ENCODE results near the gene ZNF219.

ZNF219 gene

DNA sequence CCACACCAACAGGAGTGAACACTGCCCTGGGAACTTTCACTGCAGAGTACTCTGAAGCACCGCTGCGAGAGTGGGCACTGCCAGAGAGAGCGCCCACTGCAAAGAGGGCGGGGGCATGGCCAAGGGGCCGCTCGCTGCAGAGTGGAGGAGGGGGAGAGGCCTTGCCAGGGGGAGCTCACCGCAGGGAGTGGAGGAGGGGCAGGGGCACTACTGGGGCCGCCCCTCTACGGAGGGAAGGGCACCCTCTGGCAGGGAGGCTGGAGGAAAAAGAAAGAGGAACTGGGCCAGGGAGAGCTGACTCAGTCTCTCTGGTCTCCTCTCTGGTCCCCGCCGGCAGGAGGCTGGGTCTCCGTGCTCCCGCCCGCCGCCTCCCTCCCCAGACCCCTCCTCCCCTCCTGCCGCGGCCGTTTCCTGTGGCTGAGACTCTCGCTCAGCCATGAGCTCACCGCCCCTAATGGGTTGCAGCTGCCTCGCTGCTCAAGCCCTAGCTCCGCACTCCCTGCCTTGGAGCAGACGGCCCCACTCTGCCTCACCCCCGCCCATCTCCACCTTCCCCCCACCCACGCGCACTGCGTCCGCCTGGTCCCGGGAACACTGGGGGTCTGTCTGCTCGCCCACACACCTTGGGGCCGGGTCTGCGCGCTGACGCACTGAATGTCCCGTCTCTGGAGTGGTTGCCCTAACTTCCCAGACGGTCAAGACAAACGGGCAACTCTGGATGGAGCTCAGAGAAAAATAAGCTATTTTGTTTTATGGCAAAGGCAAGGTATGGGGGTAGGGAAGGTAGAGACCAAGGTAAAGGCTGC, 27.0 kb downstream of the ZNF219 start:
- H3K79me2 ChIP-seq (ENCODE audit: control insufficient read depth, insufficient read depth, low read length, poor library complexity) = peaks cover 10% of the 10 kb centered on the region
- peak overlapping the region; percentile 87 for H3K9ac ChIP-seq (ENCODE audit: low read length)
- H3K18ac ChIP-seq (ENCODE audit: low read length) = peak overlapping the region; percentile 88
- H3K4me3 ChIP-seq (ENCODE audit: low read depth, low read length) = peak overlapping the region; percentile 82
- H3K27ac ChIP-seq (ENCODE audit: low read depth, low read length) = peak overlapping the region; percentile 99
- peak overlapping the region; percentile 91 for H3K14ac ChIP-seq (ENCODE audit: low read length)
- peak overlapping the region; percentile 31 for H2AK5ac ChIP-seq (ENCODE audit: low read length)
- peak overlapping the region; percentile 84 for H4K12ac ChIP-seq (ENCODE audit: low read depth, low read length)
- H2BK5ac ChIP-seq (ENCODE audit: low read depth, low read length, poor library complexity) = peak overlapping the region; percentile 96
- peaks cover 24% of the 10 kb centered on the region for H3K79me1 ChIP-seq (ENCODE audit: low read length)
- peak; percentile 28 to 58 for DNase-seq
- H3K4ac ChIP-seq (ENCODE audit: low read depth, low read length) = peak overlapping the region; percentile 66
- no CpG with 5 or more reads among the region's 37 CpGs for WGBS (ENCODE audit: extremely low coverage, insufficient coverage, insufficient read length)
- H4K91ac ChIP-seq (ENCODE audit: low read depth, low read length) = peak overlapping the region; percentile 99
- peak overlapping the region; percentile 97 for H3K4me2 ChIP-seq (ENCODE audit: low read length)
- H3K4me1 ChIP-seq (ENCODE audit: control insufficient read depth in 1 of 2, insufficient read depth in 2 of 2, low read length in 2 of 2) = peaks cover 15 to 18% of the 10 kb centered on the region in 2 experiments
- H3K9me3 ChIP-seq (ENCODE audit: insufficient read depth, low read depth, low read length) = no peaks in the 10 kb centered on the region
- H4K8ac ChIP-seq (ENCODE audit: low read depth, low read length) = peak overlapping the region; percentile 91
- H3K23ac ChIP-seq (ENCODE audit: low read length) = peak overlapping the region; percentile 23
- H2AFZ ChIP-seq (ENCODE audit: insufficient read depth, low read length, poor library complexity) = peak overlapping the region; percentile 53
- peaks cover 30 to 36% of the 10 kb centered on the region in 2 experiments for H3K36me3 ChIP-seq (ENCODE audit: control insufficient read depth in 1 of 2, insufficient read depth in 2 of 2, low read length in 2 of 2)
- peak overlapping the region; percentile 96 for H2BK120ac ChIP-seq (ENCODE audit: insufficient read depth, low read length, poor library complexity)
- peak overlapping the region; percentile 61 for H2BK12ac ChIP-seq (ENCODE audit: low read length)
- H3K27me3 ChIP-seq (ENCODE audit: insufficient read depth, low read length) = no peaks in the 10 kb centered on the region

DNA sequence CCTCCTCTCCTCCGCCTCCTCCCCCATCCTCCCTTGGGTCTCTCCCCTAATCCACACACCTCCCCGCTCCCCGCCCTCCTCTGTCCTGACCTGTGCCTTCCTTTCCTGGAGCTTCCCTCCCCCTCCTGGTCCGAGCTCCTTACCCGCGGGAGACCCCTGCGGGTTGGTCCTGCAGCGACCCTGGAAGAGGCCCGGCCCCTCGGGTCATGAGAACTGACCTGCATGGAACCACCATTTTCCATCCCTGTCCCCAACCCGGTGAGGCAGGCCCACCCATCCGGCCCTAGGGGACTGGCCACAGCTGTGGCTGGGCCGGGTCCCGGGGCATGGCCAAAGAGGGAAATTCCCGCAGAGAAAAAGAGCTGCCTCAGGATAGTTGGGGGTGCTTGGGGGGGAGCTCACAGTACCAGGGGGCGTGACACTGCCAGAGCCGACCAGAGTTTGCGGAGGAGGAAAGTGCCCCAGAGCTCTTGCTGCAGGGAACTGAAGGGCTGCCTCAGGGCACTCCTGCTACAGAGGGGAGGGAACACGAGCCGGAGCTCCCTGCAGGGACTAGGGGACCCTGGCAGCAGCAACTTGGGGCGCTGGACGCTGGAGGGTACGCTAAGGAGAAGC, 27.7 kb downstream of the ZNF219 start:
- H3K23ac ChIP-seq (ENCODE audit: low read length) = peak overlapping the region; percentile 23
- H3K79me1 ChIP-seq (ENCODE audit: low read length) = peaks cover 24% of the 10 kb centered on the region
- H3K36me3 ChIP-seq (ENCODE audit: control insufficient read depth in 1 of 2, insufficient read depth in 2 of 2, low read length in 2 of 2) = peaks cover 26 to 29% of the 10 kb centered on the region in 2 experiments
- peak overlapping the region; percentile 97 for H3K4me2 ChIP-seq (ENCODE audit: low read length)
- WGBS (ENCODE audit: extremely low coverage, insufficient coverage, insufficient read length) = no CpG with 5 or more reads among the region's 23 CpGs
- no peaks in the 10 kb centered on the region for H3K9me3 ChIP-seq (ENCODE audit: insufficient read depth, low read depth, low read length)
- DNase-seq = peak in 1 of 2 donors; percentile 35
- peak overlapping the region; percentile 84 for H4K12ac ChIP-seq (ENCODE audit: low read depth, low read length)
- peak overlapping the region; percentile 82 for H2AFZ ChIP-seq (ENCODE audit: insufficient read depth, low read length, poor library complexity)
- peak overlapping the region; percentile 82 for H3K4me3 ChIP-seq (ENCODE audit: low read depth, low read length)
- peak overlapping the region; percentile 96 for H2BK120ac ChIP-seq (ENCODE audit: insufficient read depth, low read length, poor library complexity)
- peak overlapping the region; percentile 99 for H4K91ac ChIP-seq (ENCODE audit: low read depth, low read length)
- H3K79me2 ChIP-seq (ENCODE audit: control insufficient read depth, insufficient read depth, low read length, poor library complexity) = peaks cover 10% of the 10 kb centered on the region
- peak overlapping the region; percentile 99 for H3K27ac ChIP-seq (ENCODE audit: low read depth, low read length)
- H3K27me3 ChIP-seq (ENCODE audit: insufficient read depth, low read length) = no peaks in the 10 kb centered on the region
- H3K4me1 ChIP-seq (ENCODE audit: control insufficient read depth in 1 of 2, insufficient read depth in 2 of 2, low read length in 2 of 2) = peaks cover 15 to 18% of the 10 kb centered on the region in 2 experiments
- H3K4ac ChIP-seq (ENCODE audit: low read depth, low read length) = peak overlapping the region; percentile 77
- H3K14ac ChIP-seq (ENCODE audit: low read length) = peak overlapping the region; percentile 91
- peak overlapping the region; percentile 88 for H3K18ac ChIP-seq (ENCODE audit: low read length)
- peak overlapping the region; percentile 87 for H3K9ac ChIP-seq (ENCODE audit: low read length)
- H2AK5ac ChIP-seq (ENCODE audit: low read length) = peak overlapping the region; percentile 31
- peak overlapping the region; percentile 61 for H2BK12ac ChIP-seq (ENCODE audit: low read length)
- peak overlapping the region; percentile 91 for H4K8ac ChIP-seq (ENCODE audit: low read depth, low read length)
- peak overlapping the region; percentile 96 for H2BK5ac ChIP-seq (ENCODE audit: low read depth, low read length, poor library complexity)

DNA sequence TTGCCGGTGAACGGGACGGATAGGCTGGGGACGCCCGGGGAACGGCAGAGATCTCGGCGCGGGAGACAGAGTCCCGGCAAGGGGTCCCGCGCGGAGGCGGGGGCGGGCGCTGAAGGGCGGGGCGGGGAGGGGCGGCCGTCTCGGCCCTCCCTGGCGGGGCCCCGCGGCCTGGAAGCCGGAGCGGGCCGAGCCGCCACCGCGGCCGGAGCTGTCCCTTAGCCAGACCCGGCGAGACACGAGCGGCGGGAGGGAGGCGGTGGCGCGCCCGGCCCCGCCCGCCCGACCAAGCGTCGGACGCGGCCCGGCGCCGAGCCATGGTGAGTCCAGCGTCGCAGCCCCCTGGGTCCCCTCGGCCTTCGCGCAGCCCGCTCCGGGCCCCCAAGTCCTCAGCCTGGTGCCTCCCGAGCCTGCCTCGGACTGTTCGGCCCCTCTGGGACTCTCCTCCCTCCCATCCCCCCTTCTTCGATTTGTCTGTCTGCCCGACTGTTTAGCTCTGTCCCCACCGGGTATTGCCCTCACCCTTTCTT, 28.3 kb downstream of the ZNF219 start, which contains the start of gene ARHGEF40:
Gene ARHGEF40, plus strand, starts transcription at position 222 of the 527 bp plus-strand sequence. Its CDS starts 93 bp downstream, at position 315.
- H3K9me3 ChIP-seq (ENCODE audit: insufficient read depth, low read depth, low read length) = no peaks in the 10 kb centered on the region
- H3K18ac ChIP-seq (ENCODE audit: low read length) = peak within 1 kb of the TSS; percentile 88
- peak within 1 kb of the TSS; percentile 77 for H3K4ac ChIP-seq (ENCODE audit: low read depth, low read length)
- H3K4me3 ChIP-seq (ENCODE audit: low read depth, low read length) = peak within 1 kb of the TSS; percentile 82
- peak within 1 kb of the TSS; percentile 96 for H2BK5ac ChIP-seq (ENCODE audit: low read depth, low read length, poor library complexity)
- H4K8ac ChIP-seq (ENCODE audit: low read depth, low read length) = peak within 1 kb of the TSS; percentile 91
- peak within 1 kb of the TSS; percentile 87 for H3K9ac ChIP-seq (ENCODE audit: low read length)
- H2BK12ac ChIP-seq (ENCODE audit: low read length) = peak within 1 kb of the TSS; percentile 81
- peak within 1 kb of the TSS; percentile 95 for H2AK5ac ChIP-seq (ENCODE audit: low read length)
- peak within 1 kb of the TSS; percentile 91 for H3K14ac ChIP-seq (ENCODE audit: low read length)
- H3K79me2 ChIP-seq (ENCODE audit: control insufficient read depth, insufficient read depth, low read length, poor library complexity) = peaks cover 10% of the 10 kb centered on the region
- H3K27me3 ChIP-seq (ENCODE audit: insufficient read depth, low read length) = no peaks in the 10 kb centered on the region
- H4K91ac ChIP-seq (ENCODE audit: low read depth, low read length) = peak within 1 kb of the TSS; percentile 99
- peaks cover 15 to 18% of the 10 kb centered on the region in 2 experiments for H3K4me1 ChIP-seq (ENCODE audit: control insufficient read depth in 1 of 2, insufficient read depth in 2 of 2, low read length in 2 of 2)
- peak within 1 kb of the TSS; percentile 99 for H3K27ac ChIP-seq (ENCODE audit: low read depth, low read length)
- H3K36me3 ChIP-seq (ENCODE audit: control insufficient read depth in 1 of 2, insufficient read depth in 2 of 2, low read length in 2 of 2) = peaks cover 21 to 23% of the 10 kb centered on the region in 2 experiments
- WGBS (ENCODE audit: extremely low coverage, insufficient coverage, insufficient read length) = no CpG with 5 or more reads among the region's 63 CpGs
- peak within 1 kb of the TSS; percentile 23 for H3K23ac ChIP-seq (ENCODE audit: low read length)
- DNase-seq = peak; percentile 29 to 69
- H2BK120ac ChIP-seq (ENCODE audit: insufficient read depth, low read length, poor library complexity) = peak within 1 kb of the TSS; percentile 96
- peak within 1 kb of the TSS; percentile 97 for H3K4me2 ChIP-seq (ENCODE audit: low read length)
- peaks cover 24% of the 10 kb centered on the region for H3K79me1 ChIP-seq (ENCODE audit: low read length)
- H2AFZ ChIP-seq (ENCODE audit: insufficient read depth, low read length, poor library complexity) = peak within 1 kb of the TSS; percentile 82
- peak within 1 kb of the TSS; percentile 84 for H4K12ac ChIP-seq (ENCODE audit: low read depth, low read length)

DNA sequence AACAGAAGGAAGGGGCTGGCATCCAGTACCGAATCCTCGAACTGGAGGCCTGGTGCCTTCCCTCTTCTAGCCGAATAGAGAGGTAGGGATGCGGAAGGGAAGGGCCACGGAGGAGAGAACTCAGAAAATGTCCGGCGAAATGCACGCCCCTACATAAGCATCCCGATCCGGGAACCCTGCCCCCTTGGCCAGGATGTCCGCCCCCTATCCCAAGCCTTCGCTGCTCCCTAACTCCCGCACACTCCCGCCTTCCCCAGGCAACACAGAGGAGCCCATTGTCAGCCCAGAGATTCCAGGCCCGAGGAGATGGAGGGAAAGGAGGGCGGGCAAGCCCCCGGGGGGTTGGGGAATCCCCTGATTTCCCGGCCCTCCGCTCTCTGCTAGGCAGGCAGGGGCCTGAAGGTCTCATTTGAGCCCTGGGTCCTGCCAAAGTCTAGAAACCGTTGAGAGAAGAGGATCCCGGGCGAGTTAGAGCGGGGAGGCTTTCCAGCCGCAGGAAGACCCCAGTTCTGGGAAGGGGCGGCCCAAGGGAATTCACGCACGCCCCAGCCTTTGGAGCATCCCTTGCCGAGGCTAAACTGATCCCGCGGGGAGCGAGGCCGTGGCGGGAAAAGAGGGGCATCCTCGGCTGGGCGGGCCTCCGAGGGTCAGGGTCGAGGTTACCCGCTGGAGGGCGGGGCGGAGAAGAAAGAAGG, 28.9 kb downstream of the ZNF219 start:
- peak overlapping the region; percentile 73 for H2BK12ac ChIP-seq (ENCODE audit: low read length)
- peak in 1 of 2 donors; percentile 47 for DNase-seq
- H3K4me1 ChIP-seq (ENCODE audit: control insufficient read depth in 1 of 2, insufficient read depth in 2 of 2, low read length in 2 of 2) = peaks cover 15 to 18% of the 10 kb centered on the region in 2 experiments
- H3K79me1 ChIP-seq (ENCODE audit: low read length) = peaks cover 24% of the 10 kb centered on the region
- H3K23ac ChIP-seq (ENCODE audit: low read length) = no peak overlapping the region
- no CpG with 5 or more reads among the region's 40 CpGs for WGBS (ENCODE audit: extremely low coverage, insufficient coverage, insufficient read length)
- peak overlapping the region; percentile 77 for H2AK5ac ChIP-seq (ENCODE audit: low read length)
- peaks cover 15 to 17% of the 10 kb centered on the region in 2 experiments for H3K36me3 ChIP-seq (ENCODE audit: control insufficient read depth in 1 of 2, insufficient read depth in 2 of 2, low read length in 2 of 2)
- peak overlapping the region; percentile 82 for H3K4me3 ChIP-seq (ENCODE audit: low read depth, low read length)
- H3K9ac ChIP-seq (ENCODE audit: low read length) = peak overlapping the region; percentile 45
- H3K14ac ChIP-seq (ENCODE audit: low read length) = peak overlapping the region; percentile 87
- peak overlapping the region; percentile 3 for H3K4ac ChIP-seq (ENCODE audit: low read depth, low read length)
- peak overlapping the region; percentile 94 for H4K91ac ChIP-seq (ENCODE audit: low read depth, low read length)
- H4K12ac ChIP-seq (ENCODE audit: low read depth, low read length) = peak overlapping the region; percentile 3
- peak overlapping the region; percentile 85 for H3K18ac ChIP-seq (ENCODE audit: low read length)
- no peaks in the 10 kb centered on the region for H3K27me3 ChIP-seq (ENCODE audit: insufficient read depth, low read length)
- peak overlapping the region; percentile 97 for H3K4me2 ChIP-seq (ENCODE audit: low read length)
- H3K27ac ChIP-seq (ENCODE audit: low read depth, low read length) = peak overlapping the region; percentile 35
- no peaks in the 10 kb centered on the region for H3K9me3 ChIP-seq (ENCODE audit: insufficient read depth, low read depth, low read length)
- H4K8ac ChIP-seq (ENCODE audit: low read depth, low read length) = peak overlapping the region; percentile 77
- H2BK120ac ChIP-seq (ENCODE audit: insufficient read depth, low read length, poor library complexity) = peak overlapping the region; percentile 20
- H2AFZ ChIP-seq (ENCODE audit: insufficient read depth, low read length, poor library complexity) = no peak overlapping the region
- peak overlapping the region; percentile 19 for H2BK5ac ChIP-seq (ENCODE audit: low read depth, low read length, poor library complexity)
- peaks cover 10% of the 10 kb centered on the region for H3K79me2 ChIP-seq (ENCODE audit: control insufficient read depth, insufficient read depth, low read length, poor library complexity)

All from trophoblast cell (in vitro differentiated cells and primary cell).